GM21786 (cell line): ENCODE results near the gene NABP1.
A peak's percentile ranks its signal among the peaks of the same experiment; 100 is the strongest.

ENCODE experiments used
- ATAC-seq: cut with Tn5 transposase; IDR thresholded peaks from one replicate; pipeline ENCODE4 v1.9.1; 2021; ENCODE audit not compliant: unreplicated experiment

NABP1 gene

DNA sequence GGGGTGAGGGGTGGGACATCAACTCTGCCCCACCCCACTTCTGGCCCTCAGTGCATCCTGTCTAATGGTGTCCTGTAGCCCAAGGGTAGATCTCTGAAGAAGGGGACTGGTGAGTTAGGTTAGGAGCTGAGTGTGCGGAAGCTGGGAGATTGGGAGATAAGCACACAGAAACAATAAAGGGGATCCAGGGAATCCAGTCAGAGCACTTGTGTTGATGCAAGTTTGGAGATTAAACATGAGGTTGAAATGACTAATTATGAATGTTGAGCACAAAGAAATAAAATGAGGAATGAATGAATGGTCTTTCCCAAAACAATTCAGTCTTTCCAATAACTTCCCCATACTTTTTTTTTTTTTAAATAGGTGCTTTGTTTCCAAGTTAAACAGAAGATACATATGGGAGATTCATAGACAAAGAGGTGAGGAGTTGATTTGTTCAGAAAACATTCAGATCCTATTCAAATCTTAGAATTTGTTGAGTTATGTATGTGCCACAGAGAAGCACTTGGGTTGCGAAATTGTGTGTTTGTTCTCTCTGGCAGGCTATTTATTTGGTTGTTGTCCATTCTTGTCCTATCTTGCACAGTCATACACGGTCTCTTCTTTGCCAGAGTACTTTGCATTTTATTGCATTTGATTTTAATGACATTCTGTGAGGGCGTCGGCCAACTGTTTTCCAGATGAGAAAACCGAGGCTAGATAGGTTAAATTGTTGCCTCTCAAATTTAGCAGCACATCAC lies 31.6 kb upstream of the NABP1 start:
- no peak for ATAC-seq

DNA sequence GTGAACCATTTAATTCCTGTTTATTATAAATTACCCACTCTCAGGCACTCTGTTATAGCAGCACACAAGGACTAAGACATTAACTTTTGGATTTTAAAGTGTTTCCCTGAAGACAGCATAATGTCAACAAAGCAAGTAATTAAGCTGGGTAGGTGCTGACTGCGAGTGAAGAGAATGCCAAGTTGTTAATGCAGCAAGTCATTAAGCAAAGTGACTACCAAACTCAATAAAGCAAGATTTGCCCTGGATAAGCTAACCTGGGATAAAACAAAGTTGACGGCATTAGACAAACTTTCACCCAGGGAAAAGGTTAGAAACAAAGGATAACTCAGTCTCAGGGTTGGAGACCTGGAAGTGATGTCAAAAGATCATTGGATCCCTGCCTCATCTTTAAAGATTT lies 28.4 kb upstream of the NABP1 start:
- no peak for ATAC-seq

DNA sequence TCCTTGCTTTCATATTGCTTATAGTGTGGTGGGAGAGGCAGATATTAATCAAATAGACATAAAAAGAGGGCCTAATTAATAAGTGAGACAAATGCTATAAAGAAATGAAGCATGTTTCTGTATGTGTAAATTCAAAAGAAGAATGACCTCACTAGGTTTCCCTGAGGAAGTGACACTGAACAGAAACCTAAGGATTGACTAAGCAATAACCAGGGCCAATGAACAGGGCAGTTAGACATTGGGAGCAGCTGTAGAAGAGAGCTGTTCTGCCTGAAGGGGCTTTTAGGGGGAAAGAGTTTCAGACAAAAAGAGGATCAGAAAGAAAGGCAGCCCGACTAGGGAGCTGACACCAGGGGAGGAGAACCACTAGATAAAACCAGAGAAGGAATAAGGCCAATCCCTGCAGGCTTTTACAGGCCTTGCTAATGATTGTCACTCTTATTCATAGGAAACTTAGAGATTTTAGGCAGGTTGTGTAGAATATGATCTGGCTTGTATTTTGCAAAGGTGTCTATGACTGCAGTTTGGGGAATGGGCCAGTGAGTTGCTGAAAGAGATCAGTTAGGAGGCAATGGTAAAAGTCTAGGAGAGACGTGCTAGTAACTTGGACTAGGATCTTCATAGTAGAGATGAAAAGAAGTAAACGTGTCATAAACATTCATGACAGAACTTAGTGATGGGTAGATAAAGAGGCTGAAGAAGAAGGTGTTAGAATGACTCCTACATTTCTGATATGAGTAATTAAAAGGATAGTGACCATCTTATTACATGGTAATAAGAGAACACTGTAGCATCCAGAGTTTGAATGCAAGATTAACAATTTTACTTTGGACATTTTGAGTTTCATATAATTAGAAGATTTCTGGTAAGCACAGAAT lies 26.8 kb upstream of the NABP1 start:
- peak; percentile 98 for ATAC-seq

DNA sequence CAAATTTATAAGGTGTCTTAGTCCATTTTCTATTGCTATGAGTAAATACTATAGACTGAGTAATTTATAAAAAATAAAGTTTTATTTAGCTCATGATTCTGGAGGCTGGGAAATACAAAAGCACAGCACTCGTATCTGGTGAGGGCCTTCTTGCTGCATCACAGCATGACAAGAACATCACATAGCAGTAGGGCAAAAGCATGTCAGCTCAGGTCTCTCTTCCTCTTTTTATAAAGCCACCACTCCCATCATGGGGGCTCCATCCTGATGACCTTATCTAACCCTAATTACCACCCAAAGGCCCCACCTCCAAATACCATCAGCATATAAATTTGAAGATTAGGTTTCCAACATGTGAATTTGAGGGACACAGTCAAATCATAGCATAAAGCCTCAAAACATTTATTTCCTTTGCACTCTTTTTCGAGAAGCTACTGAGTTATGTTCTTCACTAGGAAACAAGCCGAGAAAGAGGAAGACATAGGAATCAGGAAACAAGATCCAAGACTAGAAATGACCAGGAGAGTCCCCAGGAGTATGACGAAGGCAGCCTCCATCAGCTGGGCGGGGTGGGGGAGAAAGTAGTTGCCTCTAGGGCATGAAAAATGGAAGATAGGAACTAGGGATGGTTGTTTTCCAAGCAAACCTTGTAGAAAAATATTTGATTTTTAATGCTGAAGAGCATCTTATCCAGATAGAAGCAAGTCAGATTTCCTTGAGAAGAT lies 24.1 kb upstream of the NABP1 start:
- no peak for ATAC-seq

DNA sequence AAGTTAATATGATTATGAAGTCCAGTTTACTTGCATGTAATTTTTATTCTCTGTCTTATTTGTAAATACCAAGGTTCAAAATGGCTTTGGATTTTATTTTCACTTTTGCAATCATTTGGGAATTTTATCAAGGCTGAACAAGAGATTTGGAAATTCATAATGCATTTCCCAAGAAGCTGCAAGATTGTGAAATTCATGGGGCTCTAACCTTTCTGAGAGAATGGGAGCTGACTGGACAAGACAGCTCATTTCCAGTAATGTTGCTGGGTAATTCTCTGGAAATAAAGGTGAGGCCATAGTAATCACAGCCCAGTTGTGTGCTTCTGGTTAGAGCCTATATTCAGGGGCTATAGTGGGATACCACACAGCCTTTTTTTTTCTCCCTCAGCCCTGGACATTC lies 21.5 kb upstream of the NABP1 start:
- no peak for ATAC-seq

DNA sequence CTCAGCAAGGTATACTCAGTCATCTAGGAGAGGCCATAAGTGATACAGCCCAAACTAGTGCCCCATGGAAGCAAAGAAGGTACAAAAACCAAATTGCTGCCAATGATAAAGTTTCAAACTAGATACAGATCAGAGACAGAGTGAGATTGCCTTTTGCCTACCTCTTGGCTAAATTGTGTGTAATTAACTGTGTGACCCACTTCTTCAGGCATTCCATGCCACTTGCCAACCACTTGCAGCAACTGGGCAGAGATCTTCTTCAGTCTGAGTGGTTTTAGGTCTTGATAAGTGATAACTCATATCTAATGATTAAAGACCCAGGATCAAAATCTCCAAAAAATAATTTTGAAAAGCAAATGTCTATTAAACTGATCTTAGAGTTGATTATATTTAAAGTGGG lies 21.1 kb upstream of the NABP1 start:
- ATAC-seq, result no peak

DNA sequence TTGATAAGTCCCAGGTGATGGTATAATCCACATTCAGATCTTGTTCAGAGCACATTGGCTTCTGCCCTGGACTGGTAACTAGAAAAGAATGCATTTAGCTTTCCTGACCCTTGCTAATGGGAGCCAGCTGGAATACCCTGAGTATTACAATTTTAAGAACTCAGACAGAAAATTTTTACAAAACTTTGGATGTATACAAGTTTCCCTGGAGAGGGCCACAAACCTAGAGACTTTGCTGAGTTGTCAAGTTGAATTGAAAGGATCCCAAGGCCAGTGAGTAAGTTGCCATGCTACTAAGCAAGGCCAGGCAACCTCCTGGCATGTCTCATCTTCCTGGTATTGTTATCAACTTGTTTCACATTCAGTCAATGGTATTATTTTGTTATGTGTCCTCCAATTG lies 20.0 kb upstream of the NABP1 start:
- no peak for ATAC-seq

DNA sequence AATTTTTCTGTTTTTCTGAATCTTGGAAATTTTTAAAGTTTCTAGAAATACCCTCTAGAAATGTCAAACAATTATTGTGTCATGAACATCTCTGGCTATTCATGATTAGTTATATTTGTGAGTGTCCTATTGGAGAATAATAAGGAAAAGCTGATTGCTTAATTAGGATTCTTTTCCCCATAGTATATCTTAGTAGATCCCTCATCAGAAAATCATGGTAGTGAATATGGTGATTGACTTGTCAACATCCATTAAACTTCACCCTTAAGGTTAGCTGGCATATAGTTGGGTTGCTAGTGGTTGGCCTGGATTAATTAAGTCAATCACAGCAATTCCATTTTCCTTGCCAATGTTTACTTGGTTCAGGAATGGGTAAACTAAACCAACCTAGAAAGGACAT lies 18.7 kb upstream of the NABP1 start:
- no peak for ATAC-seq

DNA sequence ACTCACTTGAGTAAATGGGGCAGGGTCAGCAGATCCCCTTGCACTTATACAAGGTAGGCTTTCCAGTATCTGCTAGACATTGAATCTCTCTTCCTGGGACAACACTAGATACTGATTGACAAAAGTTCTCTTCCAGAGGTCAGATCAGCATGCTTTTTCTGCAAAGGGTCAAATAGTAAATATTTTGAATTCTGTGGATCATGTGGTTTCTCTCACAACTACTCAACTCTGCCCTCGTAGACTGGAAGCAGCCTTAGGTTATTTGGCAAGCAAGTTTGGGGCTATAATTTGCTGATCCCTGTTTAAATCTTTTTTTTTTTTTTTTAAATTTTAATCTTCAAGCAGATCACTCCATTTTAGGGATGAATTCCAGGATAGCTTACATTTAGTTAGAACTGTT lies 17.4 kb upstream of the NABP1 start:
- no peak for ATAC-seq

DNA sequence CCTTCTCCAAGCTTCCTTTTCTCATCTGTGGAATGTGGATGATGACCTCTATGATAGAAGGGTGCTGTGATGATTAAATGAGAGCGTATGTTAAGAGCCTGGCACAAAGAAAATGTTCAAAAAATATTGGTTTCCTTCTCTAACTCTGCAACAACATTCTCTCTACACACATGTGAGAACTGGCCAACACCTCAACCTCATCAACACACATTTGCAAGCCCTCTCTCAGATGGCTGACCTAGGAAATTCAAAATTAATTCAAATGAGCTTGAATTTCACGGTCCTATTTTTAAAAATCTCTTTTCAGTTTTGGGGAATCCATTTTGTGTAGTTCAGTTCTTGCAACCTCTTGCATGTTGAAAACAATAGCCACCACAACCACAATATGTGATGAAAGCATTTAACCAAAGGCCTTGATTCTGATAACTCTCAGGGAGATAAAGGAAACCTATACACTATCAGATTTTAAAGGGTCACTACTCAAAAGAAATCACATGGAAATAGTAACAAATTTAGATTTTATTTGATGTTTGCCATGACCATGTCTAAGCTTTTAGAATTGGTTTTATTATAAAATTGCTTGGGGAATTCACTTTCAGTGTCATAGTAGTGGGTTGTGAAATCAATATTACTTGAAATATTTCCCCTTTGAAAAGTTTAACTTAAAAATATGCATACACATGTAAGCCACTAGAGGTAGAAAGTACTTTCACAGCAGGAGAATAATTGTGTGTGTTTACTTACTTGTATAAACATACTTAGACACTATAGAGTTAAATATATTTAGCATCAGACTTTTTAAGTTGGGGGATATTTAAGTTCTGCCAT lies 16.6 kb upstream of the NABP1 start:
- no peak for ATAC-seq

DNA sequence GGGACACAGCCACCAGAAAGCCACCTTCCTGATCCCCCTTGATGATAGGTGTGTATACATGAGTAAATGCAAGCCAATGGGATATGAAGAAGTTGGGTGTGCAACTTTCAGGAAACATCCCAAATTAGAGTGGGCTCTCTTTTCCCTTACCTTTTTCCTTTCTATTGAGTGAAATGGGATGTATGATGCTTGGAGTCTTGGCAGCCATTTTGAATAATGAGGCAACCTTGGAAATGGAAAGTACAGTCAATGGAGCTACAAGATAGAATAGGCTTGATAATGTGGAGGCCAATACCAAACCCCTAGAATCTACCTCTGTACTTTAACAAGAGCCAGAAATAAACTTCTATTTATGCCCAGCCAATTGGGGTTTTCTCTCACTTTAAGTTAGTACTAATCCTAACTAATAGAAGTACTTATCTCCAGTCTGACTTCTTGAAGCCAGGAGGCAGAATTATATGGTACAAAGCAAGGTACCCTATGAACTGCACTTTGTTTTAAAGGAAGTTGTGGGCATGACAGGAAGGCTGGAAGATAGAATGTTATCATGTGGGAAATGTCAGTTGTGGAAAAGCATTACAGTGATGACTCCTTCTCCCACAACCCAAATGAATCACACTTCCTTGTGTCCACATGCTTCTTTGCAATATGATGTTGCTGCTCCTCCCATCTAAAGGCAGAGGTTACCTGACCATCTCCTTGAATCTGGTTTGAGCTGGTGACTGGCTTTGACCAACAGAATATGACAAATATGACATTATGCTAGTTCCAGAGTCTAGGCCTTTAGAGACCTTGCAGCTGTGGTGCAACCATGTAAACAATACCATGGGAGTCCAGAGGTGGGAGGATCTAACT lies 12.9 kb upstream of the NABP1 start:
- no peak for ATAC-seq

DNA sequence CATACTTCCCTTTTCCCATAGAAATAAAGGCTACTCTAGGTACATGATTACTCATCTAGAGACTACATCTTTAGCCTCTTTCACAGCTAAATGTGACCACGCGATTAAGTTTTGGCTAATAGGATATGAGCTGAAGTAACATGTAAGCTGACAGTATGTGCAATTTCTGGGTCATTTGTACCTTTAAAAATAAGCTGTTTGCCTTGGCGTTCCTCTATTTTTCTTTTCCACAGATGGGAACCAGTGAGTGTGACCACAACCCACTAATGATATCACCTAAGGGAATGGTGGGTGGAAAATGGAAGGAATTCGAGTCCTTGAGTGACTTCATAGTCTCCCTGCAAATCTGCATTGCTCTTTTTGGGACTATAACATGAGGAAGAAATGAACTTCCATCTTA lies 11.7 kb upstream of the NABP1 start:
- no peak for ATAC-seq

DNA sequence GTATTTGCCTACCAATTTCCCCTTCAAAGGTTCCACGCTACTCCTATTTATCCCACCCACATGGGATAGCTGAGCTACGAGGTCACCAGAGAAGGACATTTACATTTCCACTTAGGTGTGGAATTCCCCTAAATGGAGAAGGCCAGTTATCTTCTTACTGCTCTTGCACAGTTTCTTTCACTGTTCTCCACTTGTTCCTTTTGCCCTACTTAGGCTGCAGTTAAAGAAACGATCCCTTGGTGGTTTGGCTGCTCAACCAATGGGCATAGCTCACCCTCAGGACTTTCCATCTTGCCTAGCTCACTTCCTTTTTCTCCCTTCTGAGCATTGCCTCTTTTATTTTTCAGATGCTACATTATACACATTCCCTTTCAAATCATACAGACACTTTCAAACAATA lies 11.2 kb upstream of the NABP1 start:
- ATAC-seq, result peak; percentile 71

DNA sequence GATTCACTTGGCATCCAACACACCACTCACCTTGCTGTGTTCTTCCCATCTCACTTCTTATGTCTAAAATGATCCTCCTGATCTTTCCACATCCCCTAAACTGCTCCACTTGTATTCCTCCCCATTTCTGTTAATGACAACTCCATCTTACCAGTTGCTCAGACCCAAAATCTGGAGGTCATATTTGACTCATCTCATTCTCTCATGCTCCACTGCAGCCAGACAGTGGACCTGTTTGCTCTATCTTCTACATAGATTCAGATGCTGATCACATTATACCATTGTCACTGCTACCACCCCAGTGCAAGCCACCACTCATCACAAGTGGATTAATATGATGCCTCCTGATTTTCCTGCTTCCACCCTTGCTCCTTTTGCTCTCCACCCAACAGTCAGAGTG lies 7.9 kb upstream of the NABP1 start:
- peak; percentile 52 for ATAC-seq

DNA sequence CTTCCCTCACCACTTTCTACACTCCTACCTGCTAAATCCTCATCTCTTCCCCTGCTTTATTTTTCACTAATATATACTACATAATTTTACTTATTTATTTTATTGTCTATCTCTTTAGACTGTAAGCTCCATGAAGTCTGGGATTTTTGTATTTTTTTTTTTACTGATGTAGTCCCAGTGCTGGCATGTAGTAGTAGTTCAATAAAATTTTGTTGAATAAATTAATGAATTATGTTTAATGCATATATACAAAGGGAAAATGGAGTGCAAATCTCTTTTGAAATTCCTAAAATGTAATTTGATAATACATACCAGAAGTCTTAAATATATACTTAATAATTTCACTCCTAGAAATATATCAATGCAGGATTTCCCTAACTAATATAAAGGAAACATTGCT lies 7.1 kb upstream of the NABP1 start:
- ATAC-seq, result no peak

DNA sequence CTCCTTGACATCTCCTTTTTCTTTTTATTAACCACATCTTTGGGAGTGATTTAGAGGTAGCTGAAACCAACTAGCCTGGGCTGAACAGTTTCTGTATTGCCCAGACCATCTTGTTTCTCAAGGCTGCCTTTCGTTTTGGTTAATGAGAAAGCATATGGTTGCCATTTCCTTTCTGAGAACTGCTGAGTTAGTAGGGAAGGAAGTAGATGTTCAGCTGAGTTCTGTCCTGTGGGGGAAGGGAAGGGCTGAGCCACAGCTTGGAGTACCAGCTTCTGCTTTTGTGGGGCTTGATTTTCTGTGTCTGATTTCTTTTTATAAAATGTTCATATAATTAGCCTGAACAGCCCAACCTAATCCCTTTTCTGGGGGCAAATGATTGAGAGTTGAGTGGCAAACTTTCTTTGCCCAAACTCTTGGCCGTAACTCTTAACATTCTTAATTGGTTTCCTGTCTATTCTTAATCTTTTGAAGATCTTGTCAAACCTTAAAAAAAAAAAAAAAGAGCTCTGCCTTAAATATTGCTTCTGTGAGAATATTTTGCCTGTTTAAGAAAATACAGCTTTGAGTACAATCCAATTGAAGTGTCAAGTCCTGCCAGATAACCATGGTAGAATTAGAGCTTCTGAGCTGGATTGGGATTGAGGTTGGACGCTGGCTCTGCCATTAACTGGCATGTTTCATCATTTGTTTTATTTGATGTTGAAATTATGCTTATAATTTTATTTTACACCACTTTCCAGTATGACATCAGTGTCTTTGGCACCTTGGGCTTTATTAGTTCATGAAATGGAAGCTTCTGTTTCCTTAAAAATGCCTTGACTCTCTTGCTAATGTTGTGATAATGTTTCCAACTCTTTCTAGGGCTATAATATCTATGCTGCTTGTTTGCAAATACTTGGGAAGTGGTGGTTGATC lies 1.9 kb upstream of the NABP1 start:
- peak; percentile 64 for ATAC-seq

DNA sequence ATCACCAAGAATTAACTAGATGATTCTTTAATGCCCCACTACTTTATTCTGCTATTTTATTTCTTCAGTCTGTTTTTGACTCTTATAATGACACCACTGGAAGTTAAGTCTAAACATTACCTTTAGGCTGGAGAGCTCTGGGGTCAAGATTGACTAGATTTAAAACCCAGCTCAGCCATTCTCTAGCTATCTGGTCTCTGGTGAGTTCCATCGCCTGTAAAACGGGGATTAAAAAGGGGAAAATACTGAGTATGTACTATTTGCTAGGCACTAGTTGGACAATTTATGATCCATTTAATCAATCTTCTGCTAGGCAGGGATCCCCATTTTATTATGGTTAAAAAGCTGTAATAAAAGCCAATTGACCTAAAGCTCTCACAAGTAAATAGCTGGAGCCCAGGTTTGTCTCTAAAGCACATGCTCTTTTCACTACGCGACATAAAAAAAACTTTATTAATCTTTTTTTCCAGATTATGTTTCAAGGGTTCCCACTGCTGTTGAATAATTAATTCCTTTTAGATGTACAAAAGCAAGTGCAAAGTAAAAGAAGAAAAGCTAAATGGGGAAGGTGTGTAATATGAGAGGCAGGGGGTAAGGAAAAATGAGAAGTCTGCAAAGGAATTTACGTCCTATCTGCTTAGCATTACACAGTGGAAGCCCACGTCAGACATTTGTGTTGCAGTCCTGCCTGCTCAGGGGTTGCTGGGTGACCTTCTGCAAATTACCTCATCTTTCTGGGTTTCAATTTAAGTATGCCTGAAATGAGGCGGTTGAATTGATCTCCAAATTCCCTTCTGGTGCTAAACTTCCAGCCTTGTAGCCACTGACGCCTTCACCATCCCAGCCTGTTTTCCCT lies 918 bp upstream of the NABP1 start:
- peak; percentile 22 for ATAC-seq
